Peyer's patch (tissue), 4 donors: ENCODE results near the gene RPAP3.

Source experiments
- CTCF ChIP-seq, 6 experiments: fragments of 450-650 bp in 4 of 6; fragments of 200-600 bp in 2 of 6; sonication (generic) in 1 of 6; IDR thresholded peaks; one replicate each; pipeline ENCODE4 v1.5.1; 2017 to 2019; ENCODE audit warnings: antibody characterized with exemption in 6 of 6, mild to moderate bottlenecking in 3 of 6, moderate library complexity in 1 of 6
- POLR2A ChIP-seq, 2 donors: fragments of 450-650 bp; IDR thresholded peaks; one replicate each; pipeline ENCODE4 v1.5.1; 2017; ENCODE audit warnings: antibody characterized with exemption in 2 of 2, mild to moderate bottlenecking in 2 of 2, moderate library complexity in 2 of 2

- TF ChIP-seq CTCF (IDR thresholded peaks at IDR 0.05) (no peak), POLR2A (IDR thresholded peaks at IDR 0.05) (no peak)
These were observed 53.2 kb downstream of the RPAP3 start for GRCh38 chr12:47652521-47653234.
